ENCODE measurements around the gene GINM1. TPM values are rescaled to one million over a fixed set of nuclear protein-coding genes. Genes with fewer than 3 reads are reported as not detected.

GINM1 gene
- total and polyA plus RNA-seq, 2 of the 8 experiments (the other 6 are each of a cell fraction or from before 2014, with no cell fraction given), result 5.1 to 21.6 TPM

GRCh38 chr6:149636124-149636523 is 69.9 kb downstream of the GINM1 start:
- DNase-seq (ENCODE audit: low read depth in 1 of 2, low spot score in 2 of 2) (no peak), FAIRE-seq (no peak)
- H4K91ac ChIP-seq (replicated peaks; ENCODE audit: insufficient read length, low read length), result no peak overlapping the region
- H4K20me1 ChIP-seq (replicated peaks in 1 of 2; ENCODE audit: control insufficient read depth in 1 of 2, insufficient read depth in 2 of 2, low read length in 2 of 2), result no peaks in the 10 kb centered on the region
- H2AK5ac ChIP-seq (ENCODE audit: low read depth, low read length), result no peak overlapping the region
- no peak overlapping the region for H3K9ac ChIP-seq (replicated peaks in 1 of 4; ENCODE audit: extremely low read depth in 1 of 4, low read depth in 3 of 4, low read length in 3 of 4)
- H2AFZ ChIP-seq (ENCODE audit: low read length), result no peak overlapping the region
- TF ChIP-seq JUN (IDR thresholded peaks at IDR 0.05; ENCODE audit: low read depth, low read length) (0 out of 2 replicates have a peak, but pooled peaks have one; percentile 5), CHD1 (IDR thresholded peaks at IDR 0.05; ENCODE audit: low read depth, low read length) (no peak)
- no peaks in the 10 kb centered on the region for H3K4me1 ChIP-seq (replicated peaks in 1 of 4; ENCODE audit: control insufficient read depth in 3 of 4, insufficient read depth in 4 of 4, low read length in 3 of 4)
- no peak overlapping the region for H3K4me2 ChIP-seq (ENCODE audit: insufficient read depth in 1 of 2, low read depth in 2 of 2, low read length in 2 of 2)
- no peaks in the 10 kb centered on the region; a peak in 1 of 8 replicates for H3K36me3 ChIP-seq (ENCODE audit: control insufficient read depth in 2 of 4, insufficient read depth in 4 of 4, low read length in 3 of 4)
- no peak overlapping the region for H3K18ac ChIP-seq (ENCODE audit: extremely low read depth, low read length)
- no peak overlapping the region for H3K14ac ChIP-seq (ENCODE audit: insufficient read length)
- H4K8ac ChIP-seq (ENCODE audit: extremely low read depth, insufficient read depth, low read length), result no peak overlapping the region
- H3K56ac ChIP-seq (replicated peaks; ENCODE audit: insufficient read length, low read depth, low read length), result no peak overlapping the region
- no peak overlapping the region for H3K4ac ChIP-seq (replicated peaks; ENCODE audit: insufficient read length, low read depth, low read length)
- H2BK12ac ChIP-seq (ENCODE audit: low read depth, low read length), result no peak overlapping the region
- 95% methylated on average over 2 of the region's 2 CpGs; no CpG with 5 or more reads in 1 of the 2 experiments for WGBS, 2 experiments (ENCODE audit: extremely low coverage in 1 of 2, insufficient coverage in 1 of 2, insufficient read length in 1 of 2, insufficient replicate concordance in 2 of 2, low coverage in 1 of 2, low lambda C conversion rate in 2 of 2, missing lambda C conversion rate in 1 of 2)
- no peak overlapping the region for H3K27ac ChIP-seq (ENCODE audit: low read depth, low read length)
- H2BK120ac ChIP-seq (replicated peaks; ENCODE audit: low read depth, low read length), result no peak overlapping the region
- no peak overlapping the region for H4K5ac ChIP-seq (ENCODE audit: insufficient read length, low read depth, low read length)
- no peak overlapping the region for H3K23ac ChIP-seq (ENCODE audit: insufficient read length)
- H2BK20ac ChIP-seq (ENCODE audit: low read length), result no peak overlapping the region
- H3K4me3 ChIP-seq (ENCODE audit: extremely low read depth in 1 of 4, insufficient read depth in 2 of 4, low read depth in 3 of 4, low read length in 4 of 4), result no peak overlapping the region
- no peaks in the 10 kb centered on the region for H3K79me1 ChIP-seq (ENCODE audit: low read depth, low read length)
- H2BK5ac ChIP-seq (ENCODE audit: low read depth, low read length), result no peak overlapping the region
- no peaks in the 10 kb centered on the region for H3K27me3 ChIP-seq (replicated peaks in 1 of 4; ENCODE audit: control insufficient read depth in 3 of 4, extremely low read depth in 1 of 4, insufficient read depth in 3 of 4, low read length in 3 of 4)
- ChIA-PET CTCF (ENCODE audit: partially characterized antibody) (interaction anchor here (0.6 kb wide), 1 partner anchor 11 kb away, joined by 3 read pairs; no protein-coding TSS in a partner anchor), POLR2A (ENCODE audit: partially characterized antibody) (no interaction called here)
- H3K23me2 ChIP-seq (ENCODE audit: low read depth, low read length), result no peaks in the 10 kb centered on the region
- no peaks in the 10 kb centered on the region for H3K9me3 ChIP-seq (ENCODE audit: insufficient read depth in 2 of 2, low read depth in 1 of 2, low read length in 1 of 2)
- no peaks in the 10 kb centered on the region for H3K79me2 ChIP-seq (ENCODE audit: control insufficient read depth in 1 of 2, insufficient read depth in 2 of 2, low read length in 2 of 2)
- no peak overlapping the region for H2BK15ac ChIP-seq (ENCODE audit: low read length)

Small RNA genes lying within 50 kb of the gene (small RNA-seq; reads per million reads assigned to genes)
- not detected for gene RF00019 (ENCODE audit: insufficient read depth)
- not detected for gene RF00410 (ENCODE audit: insufficient read depth)
- gene RNU7-3P (ENCODE audit: insufficient read depth), result not detected

Other genes starting within 250 kb of the GINM1 start
- gene TAB2, start 248.7 kb upstream of the GINM1 start, total RNA-seq (2021; fragmentation: NEBNext Ultra II Directional; extraction: Animal tissue kit (Norgen Biotek cat#: 25700)), result 57.4 and 63.0 TPM in 2 replicates
- 26.2 and 40.4 TPM in 2 replicates for gene TAB2, start 248.7 kb upstream of the GINM1 start, polyA plus RNA-seq (2011; rRNA removed)
- 1.0 and 1.3 TPM in 2 replicates for gene SUMO4, start 166.1 kb upstream of the GINM1 start, total RNA-seq (2021; fragmentation: NEBNext Ultra II Directional; extraction: Animal tissue kit (Norgen Biotek cat#: 25700))
- gene SUMO4, start 166.1 kb upstream of the GINM1 start, polyA plus RNA-seq (2011; rRNA removed), result 0.09 TPM in 1 of 2 replicates, not detected in the other
- gene ZC3H12D, start 81.4 kb upstream of the GINM1 start, total RNA-seq (2021; fragmentation: NEBNext Ultra II Directional; extraction: Animal tissue kit (Norgen Biotek cat#: 25700)), result 0.07 and 0.08 TPM in 2 replicates
- gene ZC3H12D, start 81.4 kb upstream of the GINM1 start, polyA plus RNA-seq (2011; rRNA removed), result 0.05 TPM in 2 replicates
- 33.2 TPM in 2 replicates for gene PPIL4, start 20.3 kb upstream of the GINM1 start, total RNA-seq (2021; fragmentation: NEBNext Ultra II Directional; extraction: Animal tissue kit (Norgen Biotek cat#: 25700))
- gene PPIL4, start 20.3 kb upstream of the GINM1 start, polyA plus RNA-seq (2011; rRNA removed), result 1.1 and 2.0 TPM in 2 replicates
- 19.1 and 20.3 TPM in 2 replicates for gene KATNA1, start 82.3 kb downstream of the GINM1 start, total RNA-seq (2021; fragmentation: NEBNext Ultra II Directional; extraction: Animal tissue kit (Norgen Biotek cat#: 25700))
- 7.3 and 7.6 TPM in 2 replicates for gene KATNA1, start 82.3 kb downstream of the GINM1 start, polyA plus RNA-seq (2011; rRNA removed)
- 20.3 and 21.7 TPM in 2 replicates for gene LATS1, start 151.7 kb downstream of the GINM1 start, total RNA-seq (2021; fragmentation: NEBNext Ultra II Directional; extraction: Animal tissue kit (Norgen Biotek cat#: 25700))
- gene LATS1, start 151.7 kb downstream of the GINM1 start, polyA plus RNA-seq (2011; rRNA removed), result 5.9 and 8.9 TPM in 2 replicates
- gene NUP43, start 180.2 kb downstream of the GINM1 start, total RNA-seq (2021; fragmentation: NEBNext Ultra II Directional; extraction: Animal tissue kit (Norgen Biotek cat#: 25700)), result 76.9 and 83.4 TPM in 2 replicates
- gene NUP43, start 180.2 kb downstream of the GINM1 start, polyA plus RNA-seq (2011; rRNA removed), result 19.6 and 25.2 TPM in 2 replicates
- 91.3 and 91.4 TPM in 2 replicates for gene PCMT1, start 183.4 kb downstream of the GINM1 start, total RNA-seq (2021; fragmentation: NEBNext Ultra II Directional; extraction: Animal tissue kit (Norgen Biotek cat#: 25700))
- gene PCMT1, start 183.4 kb downstream of the GINM1 start, polyA plus RNA-seq (2011; rRNA removed), result 76.2 and 84.3 TPM in 2 replicates

Data from H1 (cell line).